ENCODE results near the gene RLN3.
A peak's percentile ranks its signal among the peaks of the same experiment; 100 is the strongest.

Gene RLN3

GRCh38 chr19:14027856-14028450 lies at the start of gene RLN3:
RLN3 (plus strand) TSS chr19:14028148; CDS start chr19:14028205, 57 bp downstream.
- no peak for DNase-seq

- DNase-seq: no peak
These were observed 49.4 kb upstream of the RLN3 start for GRCh38 chr19:13978351-13979243.

GRCh38 chr19:13979244-13979615 lies 48.7 kb upstream of the RLN3 start:
- no peak for DNase-seq

GRCh38 chr19:13979686-13980085 lies 48.3 kb upstream of the RLN3 start:
- DNase-seq: no peak

- DNase-seq: no peak
These were observed 47.6 kb upstream of the RLN3 start for GRCh38 chr19:13980340-13980739.

- no peak for DNase-seq
These were observed 46.9 kb upstream of the RLN3 start for GRCh38 chr19:13981021-13981420.

- no peak for DNase-seq
These were observed 46.5 kb upstream of the RLN3 start for GRCh38 chr19:13981467-13981866.

GRCh38 chr19:13981988-13982501 lies 45.9 kb upstream of the RLN3 start:
- DNase-seq: no peak

- no peak for DNase-seq
These were observed 45.2 kb upstream of the RLN3 start for GRCh38 chr19:13982773-13983172.

GRCh38 chr19:13983213-13983889 lies 44.6 kb upstream of the RLN3 start:
- no peak for DNase-seq

GRCh38 chr19:13984186-13984585 lies 43.8 kb upstream of the RLN3 start:
- DNase-seq: no peak

- DNase-seq: no peak
These were observed 42.8 kb upstream of the RLN3 start for GRCh38 chr19:13984875-13985741.

- no peak for DNase-seq
These were observed 42.1 kb upstream of the RLN3 start for GRCh38 chr19:13985771-13986347.

GRCh38 chr19:13986348-13986904 lies 41.5 kb upstream of the RLN3 start:
- peak; percentile 19 for DNase-seq

GRCh38 chr19:13987101-13987890 lies 40.7 kb upstream of the RLN3 start:
- DNase-seq: no peak

- no peak for DNase-seq
These were observed 38.5 kb upstream of the RLN3 start for GRCh38 chr19:13989487-13989886.

GRCh38 chr19:13990085-13990484 lies 37.9 kb upstream of the RLN3 start:
- no peak for DNase-seq

- no peak for DNase-seq
These were observed 35.9 kb upstream of the RLN3 start for GRCh38 chr19:13992025-13992424.

- DNase-seq: no peak
These were observed 34.2 kb upstream of the RLN3 start for GRCh38 chr19:13993590-13994300.

- DNase-seq: no peak
These were observed 32.8 kb upstream of the RLN3 start for GRCh38 chr19:13995017-13995728.
